ENCODE data around the gene DIDO1. TPM values are rescaled to one million over a fixed set of nuclear protein-coding genes. Genes with fewer than 3 reads are reported as not detected.

Gene DIDO1
- total RNA-seq, 2 donors from 2014 or later, result 34.7 to 37.5 TPM

DNA sequence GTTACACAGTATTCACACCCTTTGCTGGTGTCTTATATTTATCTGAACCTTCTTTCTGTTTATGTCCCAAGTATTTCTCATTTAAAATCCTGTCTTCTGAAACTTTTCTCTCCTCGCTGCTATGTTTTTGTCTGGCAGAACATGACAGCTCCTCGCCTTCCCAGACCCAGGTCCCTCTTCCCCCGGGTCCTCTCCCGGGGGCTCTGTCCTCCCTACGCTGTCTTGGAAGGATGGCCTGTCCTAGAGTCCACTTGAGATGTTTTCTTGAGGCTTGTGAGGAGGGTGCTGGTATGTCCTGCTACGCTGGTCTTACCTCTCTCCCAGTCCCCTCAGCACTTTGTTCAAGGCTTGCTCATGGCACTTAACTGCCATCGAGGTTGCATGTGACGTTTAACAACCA is 17.9 kb upstream of the DIDO1 start:
- no peak for DNase-seq (ENCODE audit: low spot score)
- no peak for TF ChIP-seq CTCF (IDR thresholded peaks at IDR 0.05)
- peaks cover 65% of the 10 kb centered on the region for H3K36me3 ChIP-seq

DNA sequence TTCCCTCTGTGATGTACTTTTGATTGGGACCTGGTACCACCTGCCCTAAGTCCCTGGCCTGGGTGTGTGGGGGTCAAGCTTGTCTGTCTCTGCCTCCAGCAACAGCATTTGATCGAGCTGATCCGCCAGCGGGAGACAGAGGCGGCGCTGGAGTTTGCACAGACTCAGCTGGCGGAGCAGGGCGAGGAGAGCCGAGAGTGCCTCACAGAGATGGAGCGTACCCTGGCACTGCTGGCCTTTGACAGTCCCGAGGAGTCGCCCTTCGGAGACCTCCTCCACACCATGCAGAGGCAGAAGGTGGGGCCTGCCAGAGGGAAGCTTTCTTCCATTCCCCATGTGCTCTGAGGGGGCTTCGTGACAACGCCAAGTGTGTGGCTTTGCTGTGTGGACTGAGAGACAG is 17.1 kb upstream of the DIDO1 start:
- DNase-seq (ENCODE audit: low spot score), result no peak
- TF ChIP-seq CTCF (IDR thresholded peaks at IDR 0.05), result no peak
- H3K36me3 ChIP-seq, result peaks cover 61% of the 10 kb centered on the region
- no peak overlapping the region for H3K4me3 ChIP-seq
- no peaks in the 10 kb centered on the region for H3K9me3 ChIP-seq
- H3K4me1 ChIP-seq, result peaks cover 0 to 46% of the 10 kb centered on the region in 2 donors
- H3K27ac ChIP-seq, result no peak overlapping the region
- H3K27me3 ChIP-seq, result no peaks in the 10 kb centered on the region

More for the DNA sequence above, 17.9 kb upstream of the DIDO1 start:
- no peaks in the 10 kb centered on the region for H3K27me3 ChIP-seq
- no peaks in the 10 kb centered on the region for H3K9me3 ChIP-seq
- no peak overlapping the region for H3K27ac ChIP-seq
- peaks cover 0 to 39% of the 10 kb centered on the region in 2 donors for H3K4me1 ChIP-seq
- H3K4me3 ChIP-seq, result no peak overlapping the region

- Histone ChIP-seq H3K36me3 (peaks cover 56% of the 10 kb centered on the region), H3K4me1 (peaks cover 0 to 43% of the 10 kb centered on the region in 2 donors), H3K4me3 (no peak overlapping the region), H3K27ac (no peak overlapping the region), H3K27me3 (no peaks in the 10 kb centered on the region), H3K9me3 (no peaks in the 10 kb centered on the region)
- no peak for TF ChIP-seq CTCF (IDR thresholded peaks at IDR 0.05)
- DNase-seq (ENCODE audit: low spot score), result no peak
Measured at GRCh38 chr20:62942456-62942855, 16.2 kb upstream of the DIDO1 start.

- no peak for DNase-seq (ENCODE audit: low spot score)
- H3K27me3 ChIP-seq, result no peaks in the 10 kb centered on the region
- peaks cover 49% of the 10 kb centered on the region for H3K36me3 ChIP-seq
- no peak for TF ChIP-seq CTCF (IDR thresholded peaks at IDR 0.05)
- H3K4me3 ChIP-seq, result no peak overlapping the region
- H3K27ac ChIP-seq, result no peak overlapping the region
- H3K9me3 ChIP-seq, result no peaks in the 10 kb centered on the region
- H3K4me1 ChIP-seq, result peaks cover 0 to 39% of the 10 kb centered on the region in 2 donors
Measured at GRCh38 chr20:62941792-62942191, 15.5 kb upstream of the DIDO1 start.

DNA sequence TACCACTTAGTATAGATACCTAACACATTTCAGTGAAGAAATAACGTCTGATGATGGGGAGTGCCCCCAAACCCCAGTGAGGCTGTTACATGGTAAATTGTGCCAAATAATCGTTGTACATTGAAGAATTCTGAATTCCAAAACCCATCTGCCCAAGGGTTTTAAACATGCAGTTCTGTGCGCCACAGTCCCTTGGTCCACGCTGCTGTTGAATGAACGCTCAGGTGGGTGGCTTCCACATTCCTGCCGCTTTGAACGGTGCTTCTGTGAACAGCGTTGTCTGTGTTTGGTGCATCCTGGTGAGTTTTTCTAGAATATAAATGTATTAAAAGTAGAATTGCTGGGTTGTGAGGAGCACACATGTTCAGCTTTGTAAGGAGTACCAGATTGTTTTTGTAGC is 14.6 kb upstream of the DIDO1 start:
- Histone ChIP-seq H3K27me3 (no peaks in the 10 kb centered on the region), H3K27ac (no peak overlapping the region), H3K9me3 (no peaks in the 10 kb centered on the region), H3K4me1 (peaks cover 0 to 43% of the 10 kb centered on the region in 2 donors), H3K4me3 (no peak overlapping the region), H3K36me3 (peaks cover 40% of the 10 kb centered on the region)
- TF ChIP-seq CTCF (IDR thresholded peaks at IDR 0.05), result no peak
- DNase-seq (ENCODE audit: low spot score), result no peak
